NOMO-1 (cell line): ENCODE data around the gene SCAF11.

ENCODE experiments used
- DNase-seq, 2 experiments: peaks; one replicate each; lab custom pipeline; 2025; ENCODE audit not compliant: unreplicated experiment in 2 of 2; lab: John Stamatoyannopoulos, UW

SCAF11 gene

GRCh38 chr12:45933504-45933903 is 56.9 kb downstream of the SCAF11 start:
- DNase-seq = no peak

GRCh38 chr12:45930369-45930768 is 60.0 kb downstream of the SCAF11 start:
- DNase-seq = no peak

- no peak for DNase-seq
These were observed 62.1 kb downstream of the SCAF11 start for GRCh38 chr12:45928309-45928708.

GRCh38 chr12:45918818-45919217 is 71.6 kb downstream of the SCAF11 start:
- no peak for DNase-seq

- DNase-seq = no peak
These were observed 75.0 kb downstream of the SCAF11 start for GRCh38 chr12:45915405-45915804.

GRCh38 chr12:45914090-45914489 is 76.3 kb downstream of the SCAF11 start:
- no peak for DNase-seq

GRCh38 chr12:45913631-45914030 is 76.7 kb downstream of the SCAF11 start:
- DNase-seq = no peak

GRCh38 chr12:45912774-45913173 is 77.6 kb downstream of the SCAF11 start:
- DNase-seq = no peak

- no peak for DNase-seq
These were observed 81.2 kb downstream of the SCAF11 start for GRCh38 chr12:45909041-45909713.

- DNase-seq = peak; percentile 2 to 67
These were observed 82.4 kb downstream of the SCAF11 start for GRCh38 chr12:45907955-45908354.

- no peak for DNase-seq
These were observed 92.3 kb downstream of the SCAF11 start for GRCh38 chr12:45898094-45898493.

- no peak for DNase-seq
These were observed 94.4 kb downstream of the SCAF11 start for GRCh38 chr12:45895961-45896360.

- no peak for DNase-seq
These were observed 97.1 kb downstream of the SCAF11 start for GRCh38 chr12:45893240-45893639.

- DNase-seq = no peak
These were observed 100.1 kb downstream of the SCAF11 start for GRCh38 chr12:45890276-45890675.

- no peak for DNase-seq
These were observed 102.8 kb downstream of the SCAF11 start for GRCh38 chr12:45887544-45887943.

GRCh38 chr12:45886685-45887084 is 103.7 kb downstream of the SCAF11 start:
- DNase-seq = no peak

- no peak for DNase-seq
These were observed 107.2 kb downstream of the SCAF11 start for GRCh38 chr12:45883187-45883586.

- DNase-seq = no peak
These were observed 109.8 kb downstream of the SCAF11 start for GRCh38 chr12:45880533-45880932.

- DNase-seq = no peak
These were observed 110.9 kb downstream of the SCAF11 start for GRCh38 chr12:45879363-45879895.

GRCh38 chr12:45878630-45879255 is 111.6 kb downstream of the SCAF11 start:
- no peak for DNase-seq

- DNase-seq = no peak
These were observed 113.3 kb downstream of the SCAF11 start for GRCh38 chr12:45877069-45877468.

- no peak for DNase-seq
These were observed 117.9 kb downstream of the SCAF11 start for GRCh38 chr12:45872446-45872845.
